Measurements from ENCODE around the gene RETREG3. TPM values are rescaled to one million over a fixed set of nuclear protein-coding genes. Genes with fewer than 3 reads are reported as not detected.
A peak's percentile ranks its signal among the peaks of the same experiment; 100 is the strongest.
"Not testable (repeated sequence)": the region's sequence is repeated elsewhere in the genome, so short reads cannot be mapped to it uniquely, and the experiment has no call there.

RETREG3 gene
- total RNA-seq, 2 donors from 2014 or later = 30.4 to 31.1 TPM

- DNase-seq (ENCODE audit: low spot score) = no peak
- Histone ChIP-seq H3K4me3 (no peak overlapping the region), H3K27ac (no peak overlapping the region), H3K27me3 (no peaks in the 10 kb centered on the region), H3K9me3 (no peaks in the 10 kb centered on the region), H3K36me3 (no peaks in the 10 kb centered on the region), H3K4me1 (peaks cover 0 to 41% of the 10 kb centered on the region in 2 donors)
- no peak for TF ChIP-seq CTCF (IDR thresholded peaks at IDR 0.05)
These were observed 50.1 kb downstream of the RETREG3 start for GRCh38 chr17:42559075-42559474.

GRCh38 chr17:42555961-42556617 lies 53.1 kb downstream of the RETREG3 start:
- H3K36me3 ChIP-seq; DNase-seq (ENCODE audit: low spot score); H3K27ac ChIP-seq; H3K9me3 ChIP-seq; H3K4me3 ChIP-seq; H3K27me3 ChIP-seq: not testable (repeated sequence)
- peaks cover 0 to 28% of the 10 kb centered on the region in 2 donors for H3K4me1 ChIP-seq

DNA sequence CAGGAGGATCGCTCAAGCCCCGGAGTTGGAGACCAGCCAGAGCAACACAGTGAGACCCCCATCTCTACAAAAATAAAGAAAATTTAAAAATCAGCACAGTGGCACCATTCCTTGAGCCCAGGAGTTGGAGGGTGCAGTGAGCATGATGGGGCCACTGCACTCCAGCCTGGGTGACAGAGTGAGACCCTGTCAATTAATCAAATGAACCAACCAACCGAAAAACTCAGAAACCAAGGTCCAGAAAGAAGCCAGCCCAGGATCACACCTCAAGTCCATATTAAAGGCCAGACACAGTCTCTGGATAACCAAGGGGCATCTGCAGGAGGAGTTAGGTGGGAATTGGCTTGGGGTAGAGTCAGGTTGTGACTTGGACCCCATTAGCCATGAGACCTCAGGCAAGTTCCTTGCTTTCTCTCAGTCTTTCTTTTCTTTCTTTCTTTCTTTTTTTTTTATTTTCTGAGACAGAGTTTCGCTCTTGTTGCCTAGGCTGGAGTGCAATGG lies 54.0 kb downstream of the RETREG3 start:
- Histone ChIP-seq H3K4me1 (peaks cover 0 to 27% of the 10 kb centered on the region in 2 donors), H3K9me3 (no peaks in the 10 kb centered on the region), H3K27me3 (no peaks in the 10 kb centered on the region), H3K36me3 (no peaks in the 10 kb centered on the region), H3K4me3 (peak overlapping the region; percentile 63 to 69), H3K27ac (peak overlapping the region; percentile 77 to 84)
- no peak for DNase-seq (ENCODE audit: low spot score)
- no peak for TF ChIP-seq CTCF (IDR thresholded peaks at IDR 0.05)

DNA sequence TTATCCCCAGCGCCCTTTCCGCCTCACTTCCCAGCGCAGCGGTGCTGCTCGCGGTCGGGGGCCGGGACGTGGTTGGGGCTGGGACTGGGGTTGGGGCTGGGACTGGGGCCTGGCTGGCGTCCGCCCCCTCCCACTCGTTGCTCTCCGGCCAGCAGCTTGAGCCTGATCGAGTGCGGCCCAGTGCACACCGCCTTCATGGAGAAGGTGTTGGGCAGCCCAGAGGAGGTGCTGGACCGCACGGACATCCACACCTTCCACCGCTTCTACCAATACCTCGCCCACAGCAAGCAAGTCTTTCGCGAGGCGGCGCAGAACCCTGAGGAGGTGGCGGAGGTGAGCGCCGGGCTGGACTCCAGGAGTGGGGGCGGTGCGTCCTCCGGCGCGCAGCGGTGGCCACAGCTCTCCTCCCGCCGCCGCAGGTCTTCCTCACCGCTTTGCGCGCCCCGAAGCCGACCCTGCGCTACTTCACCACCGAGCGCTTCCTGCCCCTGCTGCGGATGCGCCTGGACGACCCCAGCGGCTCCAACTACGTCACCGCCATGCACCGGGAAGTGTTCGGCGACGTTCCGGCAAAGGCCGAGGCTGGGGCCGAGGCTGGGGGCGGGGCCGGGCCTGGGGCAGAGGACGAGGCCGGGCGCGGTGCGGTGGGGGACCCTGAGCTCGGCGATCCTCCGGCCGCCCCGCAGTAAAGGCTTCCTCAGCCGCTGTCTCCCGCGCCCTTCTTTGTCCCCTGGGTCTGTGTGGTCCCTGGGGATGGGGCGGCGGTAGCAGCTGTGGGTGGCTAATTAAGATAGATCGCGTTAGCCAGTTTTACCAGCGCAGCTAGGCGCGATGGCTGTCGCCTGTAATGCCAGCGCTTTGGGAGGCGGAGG lies 54.7 kb downstream of the RETREG3 start:
- peaks cover 0 to 27% of the 10 kb centered on the region in 2 donors for H3K4me1 ChIP-seq
- H3K27ac ChIP-seq = peak overlapping the region; percentile 77 to 84
- no peaks in the 10 kb centered on the region for H3K9me3 ChIP-seq
- H3K4me3 ChIP-seq = peak overlapping the region; percentile 63 to 69
- H3K36me3 ChIP-seq = no peaks in the 10 kb centered on the region
- no peaks in the 10 kb centered on the region for H3K27me3 ChIP-seq
- no peak for TF ChIP-seq CTCF (IDR thresholded peaks at IDR 0.05)
- DNase-seq (ENCODE audit: low spot score) = peak; percentile 84

DNA sequence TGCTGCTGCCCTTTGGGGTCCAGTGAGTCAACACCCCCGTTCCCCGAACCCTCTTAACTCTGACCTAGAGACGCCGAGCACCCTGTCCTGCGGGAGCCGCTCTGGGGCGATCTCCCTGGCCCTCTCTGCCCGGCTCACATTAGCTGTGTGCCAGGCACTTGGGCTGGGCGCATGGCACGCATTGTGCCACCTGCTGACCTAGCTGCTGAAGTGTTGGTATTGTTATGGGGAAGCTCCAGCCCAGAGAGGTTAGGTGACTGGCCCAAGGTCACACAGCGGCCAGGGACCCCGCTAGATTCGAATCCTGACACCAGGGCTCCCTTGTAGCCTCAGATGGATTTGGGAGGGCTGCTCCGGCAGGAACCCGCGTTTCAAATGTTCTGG lies 55.3 kb downstream of the RETREG3 start:
- DNase-seq (ENCODE audit: low spot score) = no peak
- Histone ChIP-seq H3K27ac (peak overlapping the region; percentile 77 to 84), H3K4me1 (peaks cover 0 to 27% of the 10 kb centered on the region in 2 donors), H3K36me3 (no peaks in the 10 kb centered on the region), H3K9me3 (no peaks in the 10 kb centered on the region), H3K27me3 (no peaks in the 10 kb centered on the region), H3K4me3 (peak overlapping the region; percentile 63 to 69)
- TF ChIP-seq CTCF (IDR thresholded peaks at IDR 0.05) = no peak

GRCh38 chr17:42553161-42553818 lies 55.9 kb downstream of the RETREG3 start:
- Histone ChIP-seq H3K9me3 (no peaks in the 10 kb centered on the region), H3K27me3 (no peaks in the 10 kb centered on the region), H3K27ac (peak overlapping the region in 1 of 2 donors; percentile 84), H3K4me1 (peaks cover 0 to 32% of the 10 kb centered on the region in 2 donors), H3K4me3 (peak overlapping the region in 1 of 2 donors; percentile 63), H3K36me3 (no peaks in the 10 kb centered on the region)
- no peak for TF ChIP-seq CTCF (IDR thresholded peaks at IDR 0.05)
- DNase-seq (ENCODE audit: low spot score) = no peak

DNA sequence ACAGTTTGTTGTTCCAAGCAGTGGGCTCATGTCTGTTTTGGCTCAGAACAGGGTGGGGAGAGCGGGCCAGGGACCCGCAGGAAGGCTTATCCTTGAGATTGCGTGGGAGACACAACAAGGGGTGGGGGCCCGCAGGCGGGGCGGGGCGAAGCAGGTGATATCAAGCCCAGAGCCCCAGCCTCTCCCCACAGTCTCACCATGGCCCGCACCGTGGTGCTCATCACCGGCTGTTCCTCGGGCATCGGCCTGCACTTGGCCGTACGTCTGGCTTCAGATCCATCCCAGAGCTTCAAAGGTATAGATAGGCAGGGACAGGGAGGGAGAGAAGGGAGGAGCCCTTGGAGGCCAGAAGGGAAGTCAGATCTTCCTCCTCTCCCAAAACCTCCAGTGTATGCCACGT lies 56.4 kb downstream of the RETREG3 start, which contains the start of gene HSD17B1:
Gene HSD17B1, plus strand, starts transcription at position 188 of the 400 bp plus-strand sequence. Its CDS starts 11 bp downstream, at position 199.
- peaks cover 0 to 37% of the 10 kb centered on the region in 2 donors for H3K4me1 ChIP-seq
- peak within 1 kb of the TSS in 1 of 2 donors; percentile 84 for H3K27ac ChIP-seq
- H3K4me3 ChIP-seq = peak within 1 kb of the TSS in 1 of 2 donors; percentile 63
- not testable (repeated sequence) for H3K27me3 ChIP-seq; H3K36me3 ChIP-seq; DNase-seq (ENCODE audit: low spot score); H3K9me3 ChIP-seq

Measured in right atrium auricular region (tissue), 2 donors.